Chondrocyte (in vitro differentiated cells): ENCODE data around the gene LRRK1. TPM values are rescaled to one million over a fixed set of nuclear protein-coding genes. Genes with fewer than 3 reads are reported as not detected.

ENCODE experiments used
- DNase-seq: peaks from one replicate; pipeline ENCODE4 v3.0.0; 2021; ENCODE audit warnings: mixed read lengths, low spot score
- H3K27ac Mint-ChIP-seq: one replicate; pipeline ENCODE4 v1.8.0; 2021; ENCODE audit warnings: mild to moderate bottlenecking, moderate library complexity, mixed read lengths; ENCODE audit not compliant: unreplicated experiment
- H3K27me3 Mint-ChIP-seq: 2 replicates; pipeline ENCODE4 v1.8.0; 2021; ENCODE audit warnings: low read depth, mixed read lengths
- H3K36me3 Mint-ChIP-seq: 2 replicates; pipeline ENCODE4 v1.8.0; 2021; ENCODE audit warnings: low read depth, mixed read lengths
- H3K4me1 Mint-ChIP-seq: 2 replicates; pipeline ENCODE4 v1.8.0; 2021; ENCODE audit warnings: low read depth, mild to moderate bottlenecking, mixed read lengths
- H3K4me3 Mint-ChIP-seq: one replicate; pipeline ENCODE4 v1.8.0; 2021; ENCODE audit warnings: mild to moderate bottlenecking, moderate library complexity, mixed read lengths; ENCODE audit not compliant: unreplicated experiment
- H3K9me3 Mint-ChIP-seq: 2 replicates; pipeline ENCODE4 v1.8.0; 2021; ENCODE audit warnings: low read depth, mixed read lengths
- CTCF ChIP-seq: fragments of 200-600 bp; sonication (generic); IDR thresholded peaks from 2 replicates; pipeline ENCODE4 v1.5.0; 2021; ENCODE audit warnings: antibody characterized with exemption, mild to moderate bottlenecking, moderate library complexity
- total RNA-seq: library from RNA; stranded (reverse); gene quantifications from 3 replicates; pipeline ENCODE4 v1.2.1, GENCODE V29; 2021

The LRRK1 gene
- total RNA-seq, 1 donor from 2014 or later, result 10.1 TPM

- H3K27me3 Mint-ChIP-seq, result no peaks in the 10 kb centered on the region
- no peak for TF ChIP-seq CTCF
- peaks cover 5% of the 10 kb centered on the region for H3K9me3 Mint-ChIP-seq
- H3K4me1 Mint-ChIP-seq, result peaks cover 14% of the 10 kb centered on the region
- no peak overlapping the region for H3K4me3 Mint-ChIP-seq
- DNase-seq, result no peak
- no peak overlapping the region for H3K27ac Mint-ChIP-seq
- H3K36me3 Mint-ChIP-seq, result peaks cover 19% of the 10 kb centered on the region
These were observed 142.9 kb downstream of the LRRK1 start for GRCh38 chr15:101062063-101062462.

GRCh38 chr15:101062471-101063171 lies 143.5 kb downstream of the LRRK1 start:
- DNase-seq, result no peak
- H3K4me1 Mint-ChIP-seq, result peaks cover 14% of the 10 kb centered on the region
- H3K9me3 Mint-ChIP-seq, result peaks cover 5% of the 10 kb centered on the region
- H3K27ac Mint-ChIP-seq, result no peak overlapping the region
- no peak overlapping the region for H3K4me3 Mint-ChIP-seq
- H3K36me3 Mint-ChIP-seq, result peaks cover 17% of the 10 kb centered on the region
- TF ChIP-seq CTCF, result no peak
- H3K27me3 Mint-ChIP-seq, result no peaks in the 10 kb centered on the region

GRCh38 chr15:101063212-101063611 lies 144.1 kb downstream of the LRRK1 start:
- Mint-ChIP-seq H3K9me3 (peaks cover 5% of the 10 kb centered on the region), H3K27ac (peak overlapping the region; percentile 22), H3K4me3 (no peak overlapping the region), H3K4me1 (peaks cover 16% of the 10 kb centered on the region), H3K27me3 (no peaks in the 10 kb centered on the region), H3K36me3 (peaks cover 17% of the 10 kb centered on the region)
- no peak for TF ChIP-seq CTCF
- DNase-seq, result no peak

- DNase-seq, result peak; percentile 83
These were observed 145.0 kb downstream of the LRRK1 start for GRCh38 chr15:101063891-101064794.

More at GRCh38 chr15:101063891-101064794, 145.0 kb downstream of the LRRK1 start:
- Mint-ChIP-seq H3K27ac (peak overlapping the region; percentile 60), H3K4me3 (no peak overlapping the region), H3K4me1 (peaks cover 24% of the 10 kb centered on the region), H3K36me3 (peaks cover 13% of the 10 kb centered on the region), H3K27me3 (no peaks in the 10 kb centered on the region), H3K9me3 (peaks cover 5% of the 10 kb centered on the region)
- TF ChIP-seq CTCF, result no peak
